ENCODE results near the gene FBXW11.

DNA sequence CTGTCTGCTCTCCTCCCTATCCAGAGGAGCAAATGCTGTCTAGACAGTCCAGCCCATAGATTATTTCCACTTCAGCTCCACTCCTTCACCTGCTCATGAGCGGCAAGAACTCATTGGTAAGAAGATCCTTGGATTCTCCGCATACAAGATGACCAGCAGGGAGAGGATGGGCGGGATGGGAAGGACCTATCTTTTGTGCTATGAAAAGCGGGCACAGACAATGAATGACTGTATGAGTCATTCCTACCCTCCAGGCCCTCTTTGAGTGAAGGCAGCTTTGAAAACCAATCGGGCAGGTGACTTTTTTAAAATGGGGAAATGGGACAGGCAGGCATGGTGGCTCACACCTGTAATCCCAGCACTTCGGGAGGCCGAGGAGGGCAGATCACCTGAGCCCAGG is 171.4 kb downstream of the FBXW11 start:
- TF ChIP-seq, protein P1, sequence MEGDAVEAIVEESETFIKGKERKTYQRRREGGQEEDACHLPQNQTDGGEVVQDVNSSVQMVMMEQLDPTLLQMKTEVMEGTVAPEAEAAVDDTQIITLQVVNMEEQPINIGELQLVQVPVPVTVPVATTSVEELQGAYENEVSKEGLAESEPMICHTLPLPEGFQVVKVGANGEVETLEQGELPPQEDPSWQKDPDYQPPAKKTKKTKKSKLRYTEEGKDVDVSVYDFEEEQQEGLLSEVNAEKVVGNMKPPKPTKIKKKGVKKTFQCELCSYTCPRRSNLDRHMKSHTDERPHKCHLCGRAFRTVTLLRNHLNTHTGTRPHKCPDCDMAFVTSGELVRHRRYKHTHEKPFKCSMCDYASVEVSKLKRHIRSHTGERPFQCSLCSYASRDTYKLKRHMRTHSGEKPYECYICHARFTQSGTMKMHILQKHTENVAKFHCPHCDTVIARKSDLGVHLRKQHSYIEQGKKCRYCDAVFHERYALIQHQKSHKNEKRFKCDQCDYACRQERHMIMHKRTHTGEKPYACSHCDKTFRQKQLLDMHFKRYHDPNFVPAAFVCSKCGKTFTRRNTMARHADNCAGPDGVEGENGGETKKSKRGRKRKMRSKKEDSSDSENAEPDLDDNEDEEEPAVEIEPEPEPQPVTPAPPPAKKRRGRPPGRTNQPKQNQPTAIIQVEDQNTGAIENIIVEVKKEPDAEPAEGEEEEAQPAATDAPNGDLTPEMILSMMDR (IDR thresholded peaks at IDR 0.05): no peak
- no peak for TF ChIP-seq POLR2A (IDR thresholded peaks at IDR 0.05)

All from body of pancreas (tissue), 4 donors.